Mucosa of stomach (tissue), 1 donor: Measurements from ENCODE around the gene KCTD15.

Experiments
- H3K27me3 ChIP-seq: one replicate; pipeline ENCODE4 v1.7.0; 2013; ENCODE audit warnings: mild to moderate bottlenecking, low read length; ENCODE audit not compliant: control insufficient read depth, insufficient read depth
- H3K36me3 ChIP-seq: one replicate; pipeline ENCODE4 v1.7.0; 2013; ENCODE audit warnings: low read length; ENCODE audit not compliant: control insufficient read depth, insufficient read depth
- H3K4me1 ChIP-seq: one replicate; pipeline ENCODE4 v1.7.0; 2013; ENCODE audit warnings: mild to moderate bottlenecking, low read length; ENCODE audit not compliant: control insufficient read depth, insufficient read depth
- H3K4me3 ChIP-seq: one replicate; pipeline ENCODE4 v1.7.0; 2013; ENCODE audit warnings: low read length
- H3K9ac ChIP-seq: one replicate; pipeline ENCODE4 v1.7.0; 2013; ENCODE audit warnings: mild to moderate bottlenecking, low read length, moderate library complexity
- H3K9me3 ChIP-seq: one replicate; pipeline ENCODE4 v1.7.0; 2013; ENCODE audit warnings: mild to moderate bottlenecking, low read length, moderate library complexity; ENCODE audit not compliant: control insufficient read depth
- donor health status: Pancreatic carcinoma.

KCTD15 gene

DNA sequence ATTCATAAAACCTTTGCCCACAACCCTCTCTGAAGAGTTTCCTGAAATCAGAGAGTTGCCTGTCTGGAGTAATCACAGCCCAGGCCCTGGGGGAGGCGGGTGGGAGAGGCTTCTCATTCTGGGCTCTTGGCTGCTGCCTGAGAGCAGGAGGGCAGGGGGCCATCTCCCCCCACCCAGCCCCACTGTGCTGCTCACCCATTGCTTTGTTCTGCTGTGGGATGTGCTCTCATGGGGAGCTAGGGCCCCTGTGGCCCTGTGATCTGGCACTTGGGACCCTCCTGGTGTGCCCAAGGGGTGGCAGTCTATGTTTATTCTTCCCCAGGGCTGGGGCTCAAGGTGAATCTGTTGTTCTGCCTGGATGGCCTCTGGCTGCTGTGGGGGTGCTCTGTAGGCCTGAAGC lies 6.1 kb downstream of the KCTD15 start:
- Histone ChIP-seq H3K27me3 (no peaks in the 10 kb centered on the region), H3K36me3 (no peaks in the 10 kb centered on the region), H3K9ac (no peak overlapping the region)

DNA sequence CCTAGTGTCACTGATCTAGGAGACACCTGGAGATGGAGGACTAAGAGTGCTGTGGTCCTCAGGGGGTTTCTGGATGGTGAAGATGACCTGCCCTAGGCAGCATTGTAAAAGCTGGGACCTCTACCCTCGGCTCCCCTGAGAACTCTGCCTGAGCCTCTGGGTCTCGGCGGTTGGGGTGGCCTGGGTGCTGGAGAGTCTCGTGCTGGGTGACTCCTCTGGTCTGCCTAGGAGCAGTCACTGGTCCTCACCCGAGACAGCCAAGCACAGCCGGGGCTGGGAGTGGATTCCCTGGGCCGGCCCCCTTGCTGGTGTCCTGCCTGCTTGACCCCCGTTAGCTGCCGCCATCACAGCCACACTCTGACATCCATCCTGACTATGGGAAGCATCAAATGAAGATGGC lies 6.7 kb downstream of the KCTD15 start:
- Histone ChIP-seq H3K4me3 (no peak overlapping the region), H3K27me3 (no peaks in the 10 kb centered on the region), H3K36me3 (no peaks in the 10 kb centered on the region), H3K9ac (peak overlapping the region; percentile 35), H3K9me3 (no peaks in the 10 kb centered on the region), H3K4me1 (peaks cover 47% of the 10 kb centered on the region)

More for the DNA sequence above, 6.1 kb downstream of the KCTD15 start:
- no peak overlapping the region for H3K4me3 ChIP-seq
- H3K9me3 ChIP-seq = no peaks in the 10 kb centered on the region
- peaks cover 47% of the 10 kb centered on the region for H3K4me1 ChIP-seq

DNA sequence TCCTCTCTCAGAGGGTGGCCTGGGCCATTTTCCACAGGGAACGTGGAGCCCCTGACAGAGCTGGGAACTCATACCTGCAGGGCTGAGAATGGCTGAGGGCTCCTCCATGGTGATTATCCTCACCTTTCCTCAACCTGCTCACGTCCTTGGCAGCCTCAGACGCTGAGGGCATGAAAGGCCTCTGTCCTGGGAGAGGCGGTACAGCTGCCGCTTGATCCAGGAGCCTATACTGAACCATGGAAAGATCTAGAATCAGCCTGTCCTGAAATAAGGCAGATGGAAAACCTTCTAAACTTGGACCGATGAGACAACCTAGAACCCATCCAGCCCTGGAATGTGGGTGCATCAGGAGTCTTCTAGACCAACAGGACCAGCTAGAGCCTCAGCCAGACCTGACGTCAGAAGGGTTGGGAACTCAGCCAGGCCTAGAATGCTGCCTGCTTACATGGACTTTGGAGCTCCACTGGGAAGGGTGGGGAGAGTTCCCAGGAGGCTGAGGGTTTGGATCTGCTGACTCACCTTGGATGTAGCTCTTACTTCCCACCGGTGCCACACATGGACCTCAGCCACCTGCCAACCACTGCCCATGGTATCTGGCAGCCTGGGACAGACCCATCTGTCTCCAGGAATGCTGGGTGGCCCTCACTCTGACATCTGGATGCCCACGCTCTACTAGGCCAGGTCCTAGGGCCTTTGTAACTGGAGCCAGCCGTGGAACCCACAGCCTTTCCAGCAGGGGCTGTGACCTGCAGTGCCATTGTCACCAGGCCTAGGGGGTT lies 7.5 kb downstream of the KCTD15 start:
- Histone ChIP-seq H3K36me3 (no peaks in the 10 kb centered on the region), H3K4me3 (no peak overlapping the region), H3K4me1 (peaks cover 47% of the 10 kb centered on the region), H3K9me3 (no peaks in the 10 kb centered on the region), H3K9ac (peak overlapping the region; percentile 35), H3K27me3 (no peaks in the 10 kb centered on the region)

DNA sequence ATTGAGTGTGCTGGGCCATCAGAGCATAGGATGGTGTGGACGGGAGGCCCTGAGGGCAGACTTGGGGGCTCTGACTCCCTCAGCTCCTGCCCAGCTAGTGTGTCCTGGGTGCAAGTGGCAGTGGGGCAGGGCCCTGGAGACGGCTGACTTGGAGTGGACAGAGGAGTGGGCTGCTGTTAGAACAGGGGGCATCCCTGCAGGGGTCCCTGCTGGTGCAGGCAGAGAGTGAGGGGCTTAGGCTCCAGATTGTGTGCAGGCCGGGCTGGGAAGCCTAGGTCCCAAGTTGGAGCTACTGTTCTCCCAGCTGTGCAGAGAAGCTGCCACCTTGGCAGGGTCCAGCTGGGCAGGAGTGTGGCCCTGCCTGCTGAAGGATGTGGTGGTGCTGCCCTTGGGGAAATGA lies 8.6 kb downstream of the KCTD15 start:
- Histone ChIP-seq H3K9me3 (no peaks in the 10 kb centered on the region), H3K4me1 (peaks cover 47% of the 10 kb centered on the region), H3K36me3 (no peaks in the 10 kb centered on the region), H3K9ac (no peak overlapping the region), H3K27me3 (no peaks in the 10 kb centered on the region), H3K4me3 (no peak overlapping the region)

DNA sequence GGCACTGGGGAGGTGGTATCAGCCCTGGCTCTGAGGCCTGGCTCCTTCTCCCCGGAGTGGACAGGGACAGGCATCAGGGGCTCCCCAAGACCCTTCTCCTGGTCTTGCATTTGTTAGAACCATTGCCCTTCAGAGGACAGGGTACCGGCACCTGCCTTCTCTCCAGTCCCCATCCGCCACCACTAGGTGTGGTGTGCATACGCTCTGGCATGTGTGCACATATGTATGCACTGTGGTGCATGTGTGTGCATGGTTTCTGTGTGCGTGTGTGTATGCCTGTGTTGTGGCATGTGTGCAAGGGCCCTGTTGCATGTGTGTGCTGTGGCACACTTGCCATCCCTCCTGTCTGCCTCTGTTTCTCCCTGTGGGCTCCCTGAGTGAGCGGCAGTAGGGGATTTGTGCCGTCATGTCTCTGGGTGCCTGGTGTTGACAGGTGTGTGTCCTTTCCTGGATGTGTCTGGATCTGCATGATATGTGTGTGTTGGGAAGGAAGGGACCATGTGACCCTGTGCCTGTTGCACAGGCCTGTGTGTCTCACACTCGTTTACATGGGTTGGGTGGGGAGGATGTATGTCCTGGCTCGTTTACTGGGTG lies 9.3 kb downstream of the KCTD15 start:
- no peak overlapping the region for H3K9ac ChIP-seq

DNA sequence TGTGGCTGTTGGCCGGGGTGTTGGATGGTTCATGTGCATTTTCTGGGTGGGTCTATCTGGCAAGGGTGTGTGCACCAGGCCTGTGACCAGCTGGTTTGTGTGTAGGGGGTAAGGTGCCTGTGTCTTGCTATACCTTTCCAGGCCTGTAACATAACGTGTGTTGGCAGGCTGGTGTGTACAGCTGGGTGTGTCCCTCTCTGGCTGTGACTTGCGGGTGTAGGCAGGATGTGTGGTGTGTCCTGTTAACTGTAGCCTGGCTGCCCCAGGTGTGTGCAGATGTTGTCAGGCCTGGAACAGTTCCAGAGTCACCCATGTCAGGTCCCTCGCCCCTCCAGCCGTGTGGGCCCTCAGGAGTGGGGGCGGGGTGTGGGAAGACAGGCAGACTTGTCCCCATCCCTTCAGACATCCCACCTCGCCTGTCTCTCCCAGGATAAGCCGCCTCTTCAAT lies 9.8 kb downstream of the KCTD15 start:
- H3K36me3 ChIP-seq = no peaks in the 10 kb centered on the region
- H3K9ac ChIP-seq = no peak overlapping the region
- H3K4me3 ChIP-seq = no peak overlapping the region
- H3K9me3 ChIP-seq = no peaks in the 10 kb centered on the region
- H3K4me1 ChIP-seq = peaks cover 47% of the 10 kb centered on the region
- no peaks in the 10 kb centered on the region for H3K27me3 ChIP-seq

More for the DNA sequence above, 9.3 kb downstream of the KCTD15 start:
- peaks cover 47% of the 10 kb centered on the region for H3K4me1 ChIP-seq
- H3K9me3 ChIP-seq = no peaks in the 10 kb centered on the region
- H3K27me3 ChIP-seq = no peaks in the 10 kb centered on the region
- H3K36me3 ChIP-seq = no peaks in the 10 kb centered on the region
- H3K4me3 ChIP-seq = no peak overlapping the region

DNA sequence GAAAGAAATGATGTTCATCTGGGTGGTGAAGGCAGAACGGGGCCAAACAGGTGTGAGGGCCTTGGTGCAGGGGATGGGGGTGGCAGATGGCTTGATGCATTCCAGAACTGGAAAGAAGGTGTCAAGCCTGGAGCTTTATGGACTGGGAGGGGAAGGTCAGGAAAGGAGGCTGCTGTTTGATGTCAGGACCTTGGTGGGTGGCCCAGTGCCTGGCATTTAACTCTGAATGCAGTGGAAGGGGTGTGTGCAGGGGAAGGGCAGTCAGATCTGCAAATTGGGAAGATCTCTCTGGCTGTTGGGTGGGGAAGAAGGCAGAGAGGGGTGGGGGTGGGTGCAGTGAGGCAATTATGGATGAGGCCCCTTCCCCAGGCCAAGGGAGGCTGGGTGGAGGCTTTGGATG lies 11.7 kb downstream of the KCTD15 start:
- no peaks in the 10 kb centered on the region for H3K36me3 ChIP-seq
- peaks cover 38% of the 10 kb centered on the region for H3K4me1 ChIP-seq

DNA sequence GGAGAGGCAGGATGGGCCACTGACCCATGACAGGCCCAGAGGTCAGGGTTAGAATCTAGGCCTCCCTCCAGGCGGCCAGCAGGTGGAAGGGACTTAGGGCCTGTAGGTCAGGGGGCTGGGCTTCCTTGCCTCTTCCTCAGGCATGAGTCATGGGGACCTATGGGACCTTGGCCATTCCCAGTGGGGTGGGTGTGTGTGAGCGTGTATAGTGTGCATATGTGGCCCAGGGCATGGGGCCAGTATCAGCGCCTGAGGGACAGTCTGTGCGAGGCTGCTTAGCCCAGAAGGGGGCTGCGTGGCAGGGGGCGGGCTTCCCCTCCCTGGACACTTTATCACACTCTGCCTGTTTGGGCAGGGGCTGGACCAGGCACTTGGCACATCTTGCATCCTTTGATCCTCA lies 13.3 kb downstream of the KCTD15 start:
- H3K9me3 ChIP-seq = no peaks in the 10 kb centered on the region
- H3K36me3 ChIP-seq = no peaks in the 10 kb centered on the region
- H3K27me3 ChIP-seq = no peaks in the 10 kb centered on the region
- no peak overlapping the region for H3K4me3 ChIP-seq
- peaks cover 26% of the 10 kb centered on the region for H3K4me1 ChIP-seq
- H3K9ac ChIP-seq = no peak overlapping the region

More for the DNA sequence above, 11.7 kb downstream of the KCTD15 start:
- Histone ChIP-seq H3K9ac (no peak overlapping the region), H3K9me3 (no peaks in the 10 kb centered on the region), H3K27me3 (no peaks in the 10 kb centered on the region), H3K4me3 (no peak overlapping the region)

DNA sequence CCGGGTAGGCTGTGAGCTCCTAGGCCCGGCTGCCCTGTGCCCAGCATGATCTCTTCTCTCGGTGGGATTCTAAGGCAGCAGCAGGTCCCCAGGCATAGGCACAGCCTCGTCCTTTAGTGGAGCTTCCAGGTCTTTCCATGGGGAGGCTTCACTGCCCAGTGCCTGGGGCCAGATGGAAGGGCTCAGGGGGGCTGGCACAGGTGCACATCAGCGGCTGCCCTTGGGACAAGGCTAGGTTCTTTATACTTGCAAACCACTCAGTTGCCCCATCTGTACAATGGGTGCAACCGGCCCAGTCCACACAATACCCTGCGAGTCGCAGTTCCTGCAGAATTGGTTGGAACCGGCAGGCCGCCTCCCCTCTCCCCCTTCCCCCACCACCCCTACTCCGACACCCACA lies 14.2 kb downstream of the KCTD15 start:
- H3K9ac ChIP-seq = no peak overlapping the region
- H3K4me1 ChIP-seq = peaks cover 21% of the 10 kb centered on the region
- no peaks in the 10 kb centered on the region for H3K36me3 ChIP-seq
- H3K9me3 ChIP-seq = no peaks in the 10 kb centered on the region
- no peaks in the 10 kb centered on the region for H3K27me3 ChIP-seq
- H3K4me3 ChIP-seq = no peak overlapping the region

DNA sequence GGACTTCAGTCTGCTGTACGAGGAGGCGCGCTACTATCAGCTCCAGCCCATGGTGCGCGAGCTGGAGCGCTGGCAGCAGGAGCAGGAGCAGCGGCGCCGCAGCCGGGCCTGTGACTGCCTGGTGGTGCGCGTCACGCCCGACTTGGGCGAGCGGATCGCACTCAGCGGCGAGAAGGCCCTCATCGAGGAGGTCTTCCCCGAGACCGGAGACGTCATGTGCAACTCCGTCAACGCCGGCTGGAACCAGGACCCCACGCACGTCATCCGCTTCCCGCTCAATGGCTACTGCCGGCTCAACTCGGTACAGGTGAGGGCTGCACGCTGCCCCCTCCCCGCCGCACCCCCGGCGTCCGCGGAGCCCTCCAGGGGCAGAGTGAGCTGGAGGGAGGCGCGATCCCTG lies 14.6 kb downstream of the KCTD15 start:
- Histone ChIP-seq H3K27me3 (no peaks in the 10 kb centered on the region), H3K9ac (no peak overlapping the region), H3K4me3 (no peak overlapping the region), H3K36me3 (no peaks in the 10 kb centered on the region), H3K9me3 (no peaks in the 10 kb centered on the region), H3K4me1 (peaks cover 21% of the 10 kb centered on the region)

DNA sequence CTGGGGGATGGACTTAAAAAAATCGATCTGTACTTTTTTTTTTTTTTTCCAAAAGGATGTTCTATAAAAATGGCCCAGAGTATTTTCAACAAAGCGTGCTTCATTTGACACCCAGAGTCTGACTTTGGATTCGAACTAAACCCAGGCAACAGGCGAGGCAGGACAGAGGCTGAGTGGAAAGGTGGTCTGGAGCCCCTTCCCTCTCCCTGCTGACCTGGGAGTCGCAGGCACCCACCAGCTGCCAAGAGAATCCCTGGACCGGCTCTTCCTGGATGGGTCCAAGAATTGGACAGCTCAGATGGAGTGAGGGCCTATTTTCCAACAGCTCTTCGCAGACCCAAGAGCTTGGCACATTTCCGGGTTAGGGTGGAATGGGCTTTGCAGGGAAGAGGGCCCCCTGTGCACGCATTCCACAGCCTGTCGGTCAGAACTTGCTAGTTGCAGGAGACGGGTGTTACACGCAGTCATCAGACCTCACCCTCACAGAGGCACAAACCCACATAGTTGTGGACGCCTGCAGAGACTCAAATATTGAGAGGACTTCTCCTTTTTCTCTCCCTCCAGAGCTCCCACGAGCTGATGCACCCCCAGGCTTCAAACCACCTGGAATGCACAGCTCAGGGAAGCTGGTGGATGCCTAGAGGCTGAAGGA lies 15.2 kb downstream of the KCTD15 start:
- H3K4me1 ChIP-seq = peaks cover 18% of the 10 kb centered on the region
- H3K27me3 ChIP-seq = no peaks in the 10 kb centered on the region
- no peaks in the 10 kb centered on the region for H3K36me3 ChIP-seq
- H3K9me3 ChIP-seq = no peaks in the 10 kb centered on the region
- H3K9ac ChIP-seq = no peak overlapping the region
- no peak overlapping the region for H3K4me3 ChIP-seq
